GM18861 (cell line): ENCODE results near the gene DLAT.
"Not testable (repeated sequence)": the region's sequence is repeated elsewhere in the genome, so short reads cannot be mapped to it uniquely, and the experiment has no call there.

Source experiments
- ATAC-seq: cut with Tn5 transposase; IDR thresholded peaks from one replicate; pipeline ENCODE4 v1.9.1; 2021; ENCODE audit not compliant: unreplicated experiment

Gene DLAT

GRCh38 chr11:112004389-112004788 is 20.8 kb upstream of the DLAT start:
- peak; percentile 85 for ATAC-seq

- no peak for ATAC-seq
These were observed 19.6 kb upstream of the DLAT start for GRCh38 chr11:112005422-112006094.

- ATAC-seq: not testable (repeated sequence)
These were observed 19.1 kb upstream of the DLAT start for GRCh38 chr11:112006095-112006441.

- ATAC-seq: not testable (repeated sequence)
These were observed 13.8 kb upstream of the DLAT start for GRCh38 chr11:112011451-112011850.

- ATAC-seq: no peak
These were observed 12.3 kb upstream of the DLAT start for GRCh38 chr11:112012874-112013273.

- ATAC-seq: no peak
These were observed 11.6 kb upstream of the DLAT start for GRCh38 chr11:112013497-112014164.

GRCh38 chr11:112016088-112016764 is 9.0 kb upstream of the DLAT start:
- ATAC-seq: peak; percentile 81

- ATAC-seq: peak; percentile 35
These were observed 8.3 kb upstream of the DLAT start for GRCh38 chr11:112016765-112017376.

GRCh38 chr11:112017538-112017937 is 7.7 kb upstream of the DLAT start:
- no peak for ATAC-seq

- ATAC-seq: no peak
These were observed 6.1 kb upstream of the DLAT start for GRCh38 chr11:112019066-112019465.

- ATAC-seq: no peak
These were observed 2.1 kb upstream of the DLAT start for GRCh38 chr11:112023104-112023503.

- peak; percentile 44 for ATAC-seq
These were observed 933 bp upstream of the DLAT start for GRCh38 chr11:112024178-112024772.

- ATAC-seq: no peak
These were observed 499 bp downstream of the DLAT start for GRCh38 chr11:112025707-112026106.

GRCh38 chr11:112026784-112027410 is 1.7 kb downstream of the DLAT start:
- not testable (repeated sequence) for ATAC-seq

- no peak for ATAC-seq
These were observed 4.3 kb downstream of the DLAT start for GRCh38 chr11:112029460-112029859.

- ATAC-seq: no peak
These were observed 8.7 kb downstream of the DLAT start for GRCh38 chr11:112033902-112034301.

GRCh38 chr11:112037527-112037926 is 12.3 kb downstream of the DLAT start:
- ATAC-seq: no peak

- ATAC-seq: no peak
These were observed 17.2 kb downstream of the DLAT start for GRCh38 chr11:112042161-112042960.

GRCh38 chr11:112042961-112043304 is 17.7 kb downstream of the DLAT start:
- ATAC-seq: no peak

GRCh38 chr11:112044961-112045360 is 19.8 kb downstream of the DLAT start:
- ATAC-seq: no peak
